Measurements from ENCODE around the gene HMGXB4.
A peak's percentile ranks its signal among the peaks of the same experiment; 100 is the strongest.

HMGXB4 gene

DNA sequence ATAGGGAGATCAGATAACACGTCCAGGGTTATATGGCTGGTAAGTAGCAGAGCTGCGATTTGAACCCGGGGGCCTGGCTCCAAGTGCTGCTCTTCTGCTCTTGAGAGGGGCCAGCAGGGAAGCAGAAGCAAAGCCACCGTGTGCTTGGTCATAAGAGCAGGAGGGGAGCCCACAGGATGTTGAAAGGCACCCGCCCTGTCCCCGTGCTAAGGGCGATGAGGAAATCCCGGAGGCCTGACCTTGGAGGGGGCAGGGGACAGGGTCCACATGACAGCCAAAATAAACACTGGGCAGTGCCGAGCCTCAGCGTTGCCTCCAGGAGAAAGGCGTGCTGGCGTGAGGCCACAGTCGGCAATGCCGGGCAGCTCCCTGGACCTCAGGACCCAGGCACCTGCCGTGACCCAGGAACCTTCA lies 71.2 kb downstream of the HMGXB4 start:
- no peak for DNase-seq

DNA sequence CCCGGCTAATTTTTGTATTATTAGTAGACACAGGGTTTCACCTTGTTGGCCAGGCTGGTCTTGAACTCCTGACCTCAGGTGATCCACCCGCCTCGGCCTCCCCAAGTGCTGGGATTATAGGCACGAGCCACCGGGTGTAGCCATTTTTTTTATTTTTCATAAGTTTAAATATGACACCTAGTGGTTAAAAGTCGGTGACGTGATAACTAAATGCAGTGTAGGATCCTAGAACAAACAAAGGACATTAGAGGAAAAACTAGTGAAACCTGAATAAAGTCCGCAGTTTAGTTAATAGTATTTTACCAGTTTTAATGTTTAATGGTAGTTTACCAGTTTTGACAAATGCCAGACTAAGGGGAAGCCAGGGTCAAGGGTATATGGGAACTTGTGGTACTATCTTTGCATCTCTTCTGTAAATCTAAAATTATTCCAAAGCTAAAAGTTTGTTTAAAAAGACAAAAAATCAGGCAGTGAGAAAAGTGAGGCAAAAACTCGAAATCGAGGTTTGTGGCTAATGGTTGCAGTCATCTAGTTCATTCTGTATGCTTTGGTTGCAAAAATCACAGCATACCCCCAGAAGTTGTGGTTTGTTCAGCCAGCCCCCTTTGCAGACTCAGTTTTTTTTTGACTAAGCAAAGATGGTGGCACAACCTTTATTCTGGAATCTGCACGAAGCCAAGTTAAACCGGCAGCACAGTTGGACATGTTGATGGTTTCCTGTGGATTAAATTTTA lies 72.0 kb downstream of the HMGXB4 start:
- no peak for DNase-seq

DNA sequence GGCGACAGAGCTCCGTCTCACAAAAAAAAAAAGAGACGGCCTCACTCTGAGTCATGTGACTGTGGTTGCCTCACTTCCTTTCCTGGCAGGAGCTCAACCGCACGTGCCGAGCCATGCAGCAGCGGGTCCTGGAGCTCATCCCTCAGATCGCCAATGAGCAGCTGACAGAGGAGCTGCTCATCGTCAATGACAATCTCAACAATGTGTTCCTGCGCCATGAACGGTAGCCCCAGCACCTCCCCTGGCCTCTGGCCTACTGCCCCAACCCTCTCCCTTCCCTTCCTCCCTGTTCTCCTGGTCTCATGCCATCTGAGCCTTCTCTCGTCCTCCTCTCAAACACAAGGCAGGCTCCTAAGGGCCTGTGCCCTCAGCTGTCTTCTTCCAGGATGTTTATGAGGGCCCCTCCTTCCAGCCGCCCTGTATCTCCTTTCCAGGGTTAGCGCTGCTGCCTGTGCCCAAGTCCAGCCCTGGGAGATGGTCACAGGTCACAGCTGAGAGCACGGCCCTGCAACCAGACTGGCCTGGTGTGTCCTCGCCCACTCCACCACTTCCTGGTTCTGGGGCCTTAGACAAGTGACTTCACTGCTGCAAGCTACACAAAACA lies 73.1 kb downstream of the HMGXB4 start:
- DNase-seq = peak; percentile 79

DNA sequence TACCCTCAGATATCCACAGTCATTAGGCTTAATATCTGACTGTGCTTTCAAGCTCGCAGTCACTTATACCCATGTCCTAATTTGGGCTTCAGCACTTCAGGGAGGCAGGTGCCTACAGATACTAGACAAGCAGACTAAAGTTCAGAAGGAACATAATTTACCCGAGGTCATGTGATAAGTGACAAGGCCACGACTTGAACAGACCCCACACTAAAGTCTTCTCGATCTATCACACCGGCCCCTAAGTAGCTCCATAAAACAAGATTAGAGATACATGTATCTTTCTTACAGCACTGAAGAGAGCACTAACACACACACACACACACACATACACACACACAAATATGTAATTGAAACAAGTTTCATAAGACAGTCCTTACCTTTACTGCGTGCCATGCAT lies 75.0 kb downstream of the HMGXB4 start:
- no peak for DNase-seq

DNA sequence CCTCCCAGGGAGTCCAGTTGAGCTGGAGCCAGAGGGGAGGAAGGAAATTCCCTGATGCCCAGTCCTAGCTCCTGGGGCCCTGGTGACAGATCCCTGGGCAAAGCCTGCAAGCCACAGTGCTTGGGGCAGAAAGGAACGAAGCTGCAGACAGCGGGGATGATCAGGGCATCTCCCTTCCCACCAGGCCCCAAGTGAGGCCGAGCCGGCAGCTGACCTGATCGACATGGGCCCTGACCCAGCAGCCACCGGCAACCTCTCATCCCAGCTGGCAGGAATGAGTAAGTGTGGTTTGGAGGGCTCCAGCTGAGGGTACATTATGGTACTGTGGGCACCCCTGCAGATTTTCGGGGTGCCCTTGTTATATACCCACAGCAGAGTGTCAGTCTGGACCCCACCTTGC lies 75.9 kb downstream of the HMGXB4 start:
- DNase-seq = no peak

DNA sequence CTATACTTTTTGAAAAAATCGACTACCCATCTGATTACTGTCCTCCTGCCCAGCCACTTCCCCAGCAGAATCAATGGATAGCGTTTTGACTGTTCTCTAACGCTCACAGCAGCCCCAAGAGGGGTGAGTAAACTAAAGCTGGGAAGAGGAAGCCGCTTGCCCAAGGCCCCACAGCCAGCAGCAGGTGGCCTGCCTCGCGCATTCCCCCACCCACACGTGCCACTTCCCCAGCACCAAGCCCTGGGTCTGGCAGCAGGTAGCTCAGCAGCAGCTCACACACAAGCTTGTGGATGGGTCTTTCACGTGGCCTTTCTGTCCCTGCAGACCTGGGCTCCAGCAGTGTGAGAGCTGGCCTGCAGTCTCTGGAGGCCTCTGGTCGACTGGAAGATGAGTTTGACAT lies 76.7 kb downstream of the HMGXB4 start:
- DNase-seq = peak; percentile 3

DNA sequence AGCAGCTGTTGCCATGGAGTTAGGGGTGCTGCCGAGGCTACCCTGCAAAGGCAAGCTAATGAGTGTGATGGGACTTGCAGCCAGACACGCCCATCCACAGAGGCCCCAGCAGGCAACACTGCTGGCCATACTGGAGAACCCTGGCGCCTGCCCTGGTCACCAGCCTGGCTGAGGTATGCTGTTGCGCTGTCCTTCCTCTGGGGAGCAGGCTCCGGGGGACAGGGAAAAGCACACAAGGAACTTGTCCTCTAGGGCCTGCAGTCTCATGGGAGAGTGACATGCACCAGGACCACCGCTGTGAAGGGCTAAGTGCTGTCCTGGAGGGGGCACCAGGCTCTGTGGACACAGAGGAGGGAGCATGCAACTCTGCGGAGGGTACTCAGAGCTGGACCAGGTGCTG lies 78.2 kb downstream of the HMGXB4 start:
- DNase-seq = no peak

DNA sequence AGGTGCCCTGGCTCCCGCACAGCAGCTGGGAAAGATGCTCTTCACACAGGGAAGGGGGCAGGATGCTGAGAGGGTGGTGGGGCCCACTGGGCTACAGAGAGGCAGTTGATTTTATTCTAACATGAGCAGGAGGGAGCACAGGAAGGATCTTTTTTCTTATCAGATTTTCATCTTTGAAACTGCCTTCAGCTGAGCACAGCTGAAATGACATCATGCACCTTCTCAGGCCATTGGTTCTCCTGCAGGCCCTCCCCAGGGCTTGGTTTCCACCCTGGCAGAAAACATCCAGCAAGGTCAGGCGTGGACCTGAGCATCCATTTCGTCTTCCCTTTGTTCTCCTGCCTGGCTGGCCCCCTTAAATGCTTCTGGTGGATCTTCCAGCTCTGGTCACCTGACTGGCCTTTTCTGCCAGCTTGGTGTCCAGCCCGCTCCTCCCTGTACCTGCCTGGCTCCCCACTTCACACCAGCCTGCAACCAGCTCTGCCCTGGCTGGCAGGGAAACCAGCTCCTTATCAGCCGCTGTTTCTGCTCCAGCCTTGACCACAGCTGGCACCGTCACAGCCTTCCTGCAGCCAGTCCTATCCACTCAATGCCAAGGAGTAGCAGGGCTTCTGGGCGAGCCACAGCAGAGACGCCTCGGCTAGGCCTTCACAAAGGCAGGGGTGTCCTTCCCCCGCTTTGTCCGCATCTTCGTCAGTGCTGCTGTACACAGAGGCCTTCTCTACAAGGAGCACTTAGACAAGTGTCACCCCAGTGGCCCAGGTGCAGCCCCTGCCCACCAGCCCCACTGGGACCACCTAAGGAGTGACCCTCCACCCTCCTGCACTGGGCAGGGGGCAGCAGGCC lies 78.9 kb downstream of the HMGXB4 start:
- no peak for DNase-seq

DNA sequence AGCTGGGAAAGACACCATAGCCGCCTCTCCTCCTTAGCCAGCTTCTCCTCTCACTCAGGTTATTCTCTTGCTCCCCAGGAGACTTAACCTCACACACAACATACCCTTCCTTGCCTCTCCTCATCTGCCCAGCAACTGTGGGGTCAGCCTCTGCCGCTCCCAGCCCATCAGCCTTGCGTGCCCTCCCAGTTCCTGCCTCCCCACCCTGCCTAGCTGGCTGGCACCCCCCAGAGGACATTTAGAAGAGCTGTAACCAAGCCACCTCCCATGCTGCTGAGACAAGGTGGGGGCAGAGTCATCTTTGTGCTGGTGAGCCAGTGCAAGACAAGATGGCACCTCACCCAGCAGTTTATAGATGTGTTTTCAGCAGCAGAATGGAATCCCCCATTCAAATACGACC lies 80.6 kb downstream of the HMGXB4 start:
- DNase-seq = no peak

DNA sequence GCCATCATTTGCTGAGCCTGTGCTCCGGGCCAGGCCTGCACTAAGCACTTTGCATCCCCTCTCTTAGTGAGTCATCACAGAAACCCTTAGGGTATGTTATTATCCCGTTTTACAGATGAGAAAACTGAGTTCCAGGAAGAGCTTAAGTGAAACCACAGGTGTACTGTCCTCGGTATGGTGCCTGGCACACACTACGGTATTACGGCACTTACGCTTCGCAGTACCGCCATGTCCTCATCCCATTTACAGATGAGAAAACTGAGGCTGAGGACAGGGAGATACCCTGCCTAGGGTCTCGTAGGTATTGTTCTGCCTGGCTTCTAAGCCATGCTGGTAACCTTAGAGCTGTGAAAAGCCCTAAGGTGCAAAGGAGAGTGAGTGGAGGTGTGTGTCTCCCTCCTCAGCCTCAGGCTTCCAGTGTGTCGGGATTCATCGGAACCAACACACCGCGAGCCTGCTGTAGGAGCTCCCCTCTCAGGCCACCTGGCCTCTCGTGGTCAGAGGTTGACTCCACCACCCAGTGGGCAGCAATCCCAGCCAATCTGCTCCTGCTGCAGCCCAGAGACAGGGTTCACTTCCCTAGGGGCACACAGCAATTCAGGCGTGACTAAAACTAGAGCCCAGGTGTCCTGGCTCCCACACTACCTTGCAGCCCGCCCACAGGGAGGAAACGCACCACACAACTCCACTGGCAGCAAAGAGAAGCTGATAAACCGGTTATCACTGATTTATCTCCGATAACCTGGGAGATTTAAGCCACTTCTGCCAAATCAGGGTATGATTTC lies 84.0 kb downstream of the HMGXB4 start:
- DNase-seq = no peak

DNA sequence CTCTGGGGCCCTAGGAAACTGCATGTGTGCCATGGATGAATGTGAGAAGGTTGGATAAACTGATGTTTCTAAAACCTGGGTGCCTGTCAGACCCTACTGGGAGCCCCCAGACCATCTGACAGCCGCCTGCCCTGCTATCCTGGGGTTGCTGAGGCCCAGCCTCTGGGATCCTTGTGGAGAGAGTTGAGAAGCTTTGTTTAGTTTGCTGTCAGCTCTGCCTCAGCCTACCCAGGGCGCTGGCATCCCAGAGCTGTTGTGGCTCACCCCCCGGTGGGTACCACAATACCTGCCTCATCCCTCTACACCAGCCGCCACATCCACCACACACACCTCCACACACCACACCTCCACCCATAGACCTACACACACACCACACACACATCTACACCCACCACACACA lies 85.1 kb downstream of the HMGXB4 start:
- DNase-seq = no peak

DNA sequence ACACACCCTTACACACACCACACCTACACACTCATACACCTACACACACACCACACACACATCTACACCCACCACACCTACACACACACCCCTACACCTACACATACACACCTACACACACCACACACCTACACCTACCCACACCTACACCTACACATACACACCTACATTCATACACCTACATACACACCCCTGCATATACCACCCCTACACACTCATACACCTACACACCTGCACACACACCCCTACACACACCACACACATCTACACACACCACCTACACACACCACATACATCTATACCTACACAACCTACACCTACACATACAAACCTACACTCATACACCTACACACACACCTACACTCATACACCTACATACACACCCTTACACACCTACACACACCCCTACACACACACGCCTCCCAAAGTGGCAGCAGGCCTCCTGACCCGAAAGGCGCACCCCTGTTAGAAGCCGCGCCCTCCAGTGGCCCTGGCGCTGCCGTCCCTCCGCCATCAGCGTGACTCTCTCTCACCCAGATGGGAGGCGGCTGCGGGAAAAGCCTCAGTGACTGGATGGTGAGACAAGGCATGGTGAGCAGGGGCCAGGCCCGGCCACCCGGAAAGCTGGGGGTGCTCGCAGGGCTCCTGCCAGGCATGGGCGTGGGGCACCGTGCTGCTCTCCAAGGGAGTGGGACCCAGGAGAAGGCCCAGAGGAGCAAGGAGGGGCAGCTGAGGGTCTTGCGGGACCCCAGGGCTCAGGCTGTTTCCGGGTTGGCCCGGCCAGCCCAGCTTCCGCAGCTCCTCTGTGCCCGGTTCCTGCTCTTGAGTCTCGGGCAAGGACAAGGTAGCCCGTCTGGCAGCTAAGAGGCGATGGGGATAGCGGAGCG lies 86.6 kb downstream of the HMGXB4 start:
- DNase-seq = no peak

DNA sequence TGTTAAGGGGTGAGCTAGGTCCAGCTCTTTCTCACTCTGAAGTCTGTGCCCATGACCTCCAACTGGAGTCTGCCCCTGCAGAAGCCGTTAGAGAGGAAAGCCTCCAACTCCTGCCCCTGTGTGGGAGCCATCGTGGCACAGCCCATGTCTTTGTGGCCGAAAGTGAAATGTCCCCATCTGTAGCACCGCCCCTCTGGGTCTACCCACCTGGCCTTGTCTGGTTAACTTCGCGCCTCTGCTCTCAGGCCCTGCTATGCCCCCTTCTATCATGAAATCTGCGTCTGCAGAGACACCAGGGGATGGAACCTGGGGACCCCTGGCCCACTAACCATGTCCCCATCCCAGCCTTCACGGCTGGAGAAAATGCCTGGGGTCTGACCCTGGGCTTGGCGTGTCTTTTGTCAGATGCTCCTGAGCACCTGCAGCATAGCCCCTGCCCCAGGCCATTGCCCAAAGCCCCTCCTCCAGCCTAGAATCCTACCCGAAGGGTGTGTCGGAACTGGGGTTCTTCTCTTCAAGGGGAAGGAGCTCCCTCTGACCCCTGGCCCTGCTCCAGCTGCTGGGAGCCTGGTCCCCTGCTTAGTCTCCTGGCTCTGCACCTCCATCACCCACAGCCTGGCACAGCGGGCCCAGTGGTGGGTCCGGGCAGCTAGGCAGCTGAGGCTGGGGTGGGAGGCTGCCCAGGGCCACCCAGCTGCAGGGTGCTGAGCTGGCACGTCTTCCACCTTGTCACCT lies 87.8 kb downstream of the HMGXB4 start:
- no peak for DNase-seq
